Regular cardiac myocyte (primary cell): ENCODE measurements around the gene ARMC9. TPM values are rescaled to one million over a fixed set of nuclear protein-coding genes. Genes with fewer than 3 reads are reported as not detected.

Source experiments
- total RNA-seq: library from RNA; depleted of rRNA; stranded (reverse); fragments of >200 nt; gene quantifications from 2 replicates; pipeline ENCODE4 v1.2.3, GENCODE V29; 2014

Gene ARMC9, protein sequence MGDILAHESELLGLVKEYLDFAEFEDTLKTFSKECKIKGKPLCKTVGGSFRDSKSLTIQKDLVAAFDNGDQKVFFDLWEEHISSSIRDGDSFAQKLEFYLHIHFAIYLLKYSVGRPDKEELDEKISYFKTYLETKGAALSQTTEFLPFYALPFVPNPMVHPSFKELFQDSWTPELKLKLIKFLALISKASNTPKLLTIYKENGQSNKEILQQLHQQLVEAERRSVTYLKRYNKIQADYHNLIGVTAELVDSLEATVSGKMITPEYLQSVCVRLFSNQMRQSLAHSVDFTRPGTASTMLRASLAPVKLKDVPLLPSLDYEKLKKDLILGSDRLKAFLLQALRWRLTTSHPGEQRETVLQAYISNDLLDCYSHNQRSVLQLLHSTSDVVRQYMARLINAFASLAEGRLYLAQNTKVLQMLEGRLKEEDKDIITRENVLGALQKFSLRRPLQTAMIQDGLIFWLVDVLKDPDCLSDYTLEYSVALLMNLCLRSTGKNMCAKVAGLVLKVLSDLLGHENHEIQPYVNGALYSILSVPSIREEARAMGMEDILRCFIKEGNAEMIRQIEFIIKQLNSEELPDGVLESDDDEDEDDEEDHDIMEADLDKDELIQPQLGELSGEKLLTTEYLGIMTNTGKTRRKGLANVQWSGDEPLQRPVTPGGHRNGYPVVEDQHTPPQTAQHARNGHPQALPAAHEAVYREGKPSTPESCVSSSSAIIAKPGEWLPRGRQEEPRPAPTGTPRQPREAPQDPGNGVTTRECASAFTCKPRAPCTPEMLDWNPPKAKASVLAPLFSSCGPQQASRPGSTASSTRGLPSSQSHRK
- 35.1 and 44.8 TPM in 2 replicates for total RNA-seq

DNA sequence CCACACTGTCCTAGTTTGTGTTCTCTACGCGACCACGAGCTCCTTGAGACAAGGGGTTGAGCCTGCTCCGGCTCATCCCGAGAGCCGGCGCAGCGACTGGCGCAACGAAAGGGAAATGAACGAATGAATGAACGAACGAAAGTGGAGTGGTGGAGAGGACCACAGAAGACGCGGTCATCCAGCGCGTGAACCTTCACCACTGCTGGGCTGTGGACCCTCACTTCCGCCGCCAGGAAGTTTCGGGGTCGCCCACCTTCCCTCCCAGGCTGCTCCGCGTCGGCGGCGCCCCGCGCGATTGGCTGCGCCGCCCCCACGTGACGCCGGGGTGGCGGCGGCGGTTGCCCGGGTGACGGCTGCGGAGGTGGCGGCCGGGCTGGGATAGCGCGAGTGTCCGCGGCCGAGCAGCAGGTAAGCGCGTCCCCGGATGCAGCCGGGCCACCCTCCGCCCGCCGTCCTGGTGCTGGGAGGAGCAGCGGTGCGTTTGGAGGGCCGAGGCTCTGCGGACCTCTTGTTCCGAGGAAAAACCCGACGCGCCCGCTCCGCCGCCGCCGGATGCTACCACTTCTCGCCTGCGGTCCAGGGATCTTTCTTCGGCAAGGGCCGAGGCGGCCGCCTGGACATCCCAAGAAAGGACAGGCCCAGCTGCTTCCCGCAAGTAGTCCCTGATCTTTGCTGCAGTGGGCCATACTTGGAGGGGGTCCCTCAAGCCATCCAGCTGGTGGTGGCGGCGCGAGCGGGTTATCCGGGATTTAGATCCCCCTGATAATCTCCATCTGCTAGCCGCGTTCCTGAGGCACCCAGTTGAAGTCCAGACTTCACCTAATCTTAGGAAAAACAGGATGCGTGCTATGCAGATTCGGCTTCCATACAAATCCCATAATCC lies at the start of gene ARMC9:
Gene ARMC9 (plus strand): TSS at position 341 of the 883 bp plus-strand sequence. CDS start 7,608 bp downstream, outside the sequence.

DNA sequence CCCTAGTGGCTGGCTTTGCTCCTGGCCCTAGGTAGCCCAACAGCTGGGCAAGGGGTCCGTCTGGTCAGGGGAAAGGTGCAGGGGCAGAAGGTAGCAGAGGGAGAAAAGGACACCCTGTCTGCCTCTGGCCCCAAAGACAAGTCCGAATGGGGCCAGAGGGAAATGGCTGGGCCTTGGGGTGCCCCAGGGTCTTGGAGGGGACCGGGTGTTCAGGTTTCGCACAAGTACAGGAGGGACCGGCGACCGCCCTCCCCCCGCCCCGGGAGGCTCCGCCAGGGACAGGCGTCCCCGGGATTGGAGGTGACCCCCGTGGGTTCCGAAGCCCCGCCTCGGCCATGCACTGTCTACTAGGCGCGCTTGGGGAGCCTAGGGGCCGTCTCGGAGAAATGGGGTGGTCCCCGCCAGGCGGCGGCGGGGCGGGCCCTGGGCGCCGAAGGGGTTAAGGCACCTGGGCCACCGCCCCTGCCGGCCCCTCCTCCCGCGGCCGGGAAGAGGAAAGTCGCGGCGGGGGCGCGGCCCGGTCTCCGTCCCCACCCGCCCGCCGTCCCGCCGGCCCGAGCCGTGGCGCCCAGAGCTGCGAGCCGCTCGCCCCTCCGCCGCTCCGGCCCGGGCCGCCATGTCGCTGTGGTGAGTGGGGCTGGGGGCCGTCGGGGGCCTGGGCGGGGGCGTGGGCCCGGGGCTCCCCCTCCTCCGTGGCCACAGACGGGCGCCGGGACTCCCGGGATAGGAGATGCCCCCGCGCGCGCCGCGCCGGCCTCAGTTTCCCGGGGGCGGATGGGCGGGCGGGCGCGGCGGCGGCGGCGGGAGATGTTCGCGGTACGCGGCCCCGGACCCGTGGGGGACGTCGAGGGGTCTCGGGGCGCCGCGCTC lies 197.0 kb downstream of the ARMC9 start, which contains the start of gene B3GNT7:
Gene B3GNT7 (plus strand): TSS at position 523 of the 870 bp plus-strand sequence. CDS start 94 bp downstream, at position 617.

Other genes starting within 250 kb of the ARMC9 start
- gene SPATA3, start 202.5 kb upstream of the ARMC9 start, total RNA-seq, result not detected in 2 replicates
- 0.38 and 5.1 TPM in 2 replicates for gene C2orf72, start 161.1 kb upstream of the ARMC9 start, total RNA-seq
- gene PSMD1, start 141.8 kb upstream of the ARMC9 start, total RNA-seq, result 120 and 187 TPM in 2 replicates
- gene HTR2B, start 73.6 kb upstream of the ARMC9 start, total RNA-seq, result 1.9 and 13.0 TPM in 2 replicates
- under 0.01 and 0.56 TPM in 2 replicates for gene B3GNT7, start 197.1 kb downstream of the ARMC9 start, total RNA-seq